GM23338 (cell line): Measurements from ENCODE around the gene TAF4B. TPM values are rescaled to one million over a fixed set of nuclear protein-coding genes. Genes with fewer than 3 reads are reported as not detected.

Experiments
- ATAC-seq: fragments of 200-7000 bp; cut with Tn5 transposase; 3 replicates; pipeline ENCODE4 v1.9.1; 2020
- DNase-seq: peaks from one replicate; pipeline ENCODE4 v3.0.0-alpha.2; 2015; ENCODE audit warnings: low spot score
- H2AFZ ChIP-seq: fragments of 200-600 bp; sonication (generic); 2 replicates; pipeline ENCODE4 v1.8.0; 2016; ENCODE audit warnings: antibody characterized with exemption, mild to moderate bottlenecking, moderate library complexity
- H3F3A ChIP-seq: fragments of 200-600 bp; sonication (generic); replicated peaks from 2 replicates; pipeline ENCODE4 v1.8.0; 2017; ENCODE audit warnings: antibody characterized with exemption, mixed run types, low read depth
- H3K27ac ChIP-seq: fragments of 200-600 bp; sonication (generic); 2 replicates; pipeline ENCODE4 v1.6.1; 2016; ENCODE audit warnings: low read depth
- H3K27me3 ChIP-seq: fragments of 200-600 bp; sonication (generic); 2 replicates; pipeline ENCODE4 v1.8.0; 2016; ENCODE audit warnings: mild to moderate bottlenecking, mixed run types, moderate library complexity; ENCODE audit not compliant: insufficient read depth
- H3K36me3 ChIP-seq: fragments of 200-600 bp; sonication (generic); 2 replicates; pipeline ENCODE4 v1.8.0; 2016; ENCODE audit warnings: mild to moderate bottlenecking; ENCODE audit not compliant: insufficient read depth
- H3K4me1 ChIP-seq: fragments of 200-600 bp; sonication (generic); 2 replicates; pipeline ENCODE4 v1.8.0; 2016; ENCODE audit warnings: mild to moderate bottlenecking, moderate library complexity; ENCODE audit not compliant: insufficient read depth
- H3K4me2 ChIP-seq: fragments of 200-600 bp; sonication (generic); 2 replicates; pipeline ENCODE4 v1.7.1; 2017; ENCODE audit warnings: mixed run types
- H3K4me3 ChIP-seq: fragments of 200-600 bp; sonication (generic); 2 replicates; pipeline ENCODE4 v1.6.1; 2016; ENCODE audit warnings: mixed run types
- H3K79me2 ChIP-seq: fragments of 200-600 bp; sonication (generic); replicated peaks from 2 replicates; pipeline ENCODE4 v1.8.0; 2017; ENCODE audit warnings: mild to moderate bottlenecking; ENCODE audit not compliant: insufficient read depth
- H3K9me2 ChIP-seq: fragments of 200-600 bp; sonication (generic); 2 replicates; pipeline ENCODE4 v1.8.0; 2017; ENCODE audit not compliant: insufficient read depth
- H4K20me1 ChIP-seq: fragments of 200-600 bp; sonication (generic); replicated peaks from 2 replicates; pipeline ENCODE4 v1.8.0; 2017; ENCODE audit warnings: mild to moderate bottlenecking; ENCODE audit not compliant: insufficient read depth
- H3K27ac Mint-ChIP-seq: 2 replicates; pipeline ENCODE4 v1.8.0; 2020; ENCODE audit warnings: inconsistent platforms, mild to moderate bottlenecking, moderate library complexity, mixed read lengths
- H3K27me3 Mint-ChIP-seq: 3 replicates; pipeline ENCODE4 v1.8.0; 2022; ENCODE audit warnings: low read depth, mild to moderate bottlenecking, moderate library complexity, mixed read lengths, inconsistent platforms; ENCODE audit not compliant: insufficient read depth, poor library complexity
- H3K36me3 Mint-ChIP-seq: 3 replicates; pipeline ENCODE4 v1.8.0; 2021; ENCODE audit warnings: low read depth, mild to moderate bottlenecking, inconsistent platforms, moderate library complexity, mixed read lengths
- H3K4me1 Mint-ChIP-seq: 3 replicates; pipeline ENCODE4 v1.8.0; 2020; ENCODE audit warnings: mild to moderate bottlenecking, inconsistent platforms, mixed read lengths
- H3K4me3 Mint-ChIP-seq: 3 replicates; pipeline ENCODE4 v1.8.0; 2021; ENCODE audit warnings: moderate library complexity, mild to moderate bottlenecking, inconsistent platforms, mixed read lengths
- H3K9me3 Mint-ChIP-seq: 3 replicates; pipeline ENCODE4 v1.8.0; 2020; ENCODE audit warnings: moderate library complexity, mild to moderate bottlenecking, inconsistent platforms, mixed read lengths
- CREB1 ChIP-seq: fragments of 250-450 bp; sonication (Bioruptor Pico); IDR thresholded peaks from 2 replicates; pipeline ENCODE4 v1.5.0; 2020; ENCODE audit warnings: low read depth, mild to moderate bottlenecking, moderate library complexity
- JUNB ChIP-seq: IDR thresholded peaks from one replicate; pipeline ENCODE4 v1.6.1; 2016; ENCODE audit warnings: antibody characterized with exemption; ENCODE audit not compliant: unreplicated experiment
- NANOG ChIP-seq: IDR thresholded peaks from 2 replicates; pipeline ENCODE4 v1.6.1; 2016; ENCODE audit warnings: antibody characterized with exemption, borderline replicate concordance
- ZNF114 ChIP-seq: fragments of 250-450 bp; sonication (Bioruptor Pico); IDR thresholded peaks from 2 replicates; pipeline ENCODE4 v1.5.0; 2020; ENCODE audit warnings: mild to moderate bottlenecking, moderate library complexity
- ZNF331 ChIP-seq: fragments of 250-450 bp; sonication (Bioruptor Pico); IDR thresholded peaks from 2 replicates; pipeline ENCODE4 v1.5.0; 2020; ENCODE audit warnings: low read depth, mild to moderate bottlenecking, moderate library complexity
- polyA plus RNA-seq: library from polyadenylated mRNA; unstranded; fragments of >200 nt; fragmentation: Nextera tagmentation; extraction: Ambion mirVana; gene quantifications from 2 replicates; pipeline ENCODE4 v1.2.1, GENCODE V29; 2016
- total RNA-seq: library from RNA; depleted of rRNA; stranded (reverse); fragments of >200 nt; shearing (Covaris generic); gene quantifications from 2 replicates; pipeline ENCODE4 v1.2.3, GENCODE V29; 2014
- TF ChIP-seq, protein P1 (sequence below): IDR thresholded peaks from 2 replicates; pipeline ENCODE4 v1.6.1; 2016; ENCODE audit warnings: antibody characterized with exemption
- TF ChIP-seq, protein P2 (sequence below): fragments of 250-450 bp; sonication (Bioruptor Pico); IDR thresholded peaks from 2 replicates; pipeline ENCODE4 v1.5.0; 2020; ENCODE audit warnings: mild to moderate bottlenecking, moderate library complexity
- TF ChIP-seq, protein P3 (sequence below), 2 experiments: fragments of 200-600 bp in 1 of 2; sonication (generic) in 1 of 2; conservative IDR thresholded peaks; 2 replicates each; pipeline versions ENCODE4 v1.5.1 to v1.6.1; 2016 to 2017; ENCODE audit warnings: antibody characterized with exemption in 2 of 2, low read depth in 2 of 2, mild to moderate bottlenecking in 2 of 2, moderate library complexity in 1 of 2

TAF4B gene
- total and polyA plus RNA-seq, 2 experiments from 2014 or later = 9.4 to 27.3 TPM

DNA sequence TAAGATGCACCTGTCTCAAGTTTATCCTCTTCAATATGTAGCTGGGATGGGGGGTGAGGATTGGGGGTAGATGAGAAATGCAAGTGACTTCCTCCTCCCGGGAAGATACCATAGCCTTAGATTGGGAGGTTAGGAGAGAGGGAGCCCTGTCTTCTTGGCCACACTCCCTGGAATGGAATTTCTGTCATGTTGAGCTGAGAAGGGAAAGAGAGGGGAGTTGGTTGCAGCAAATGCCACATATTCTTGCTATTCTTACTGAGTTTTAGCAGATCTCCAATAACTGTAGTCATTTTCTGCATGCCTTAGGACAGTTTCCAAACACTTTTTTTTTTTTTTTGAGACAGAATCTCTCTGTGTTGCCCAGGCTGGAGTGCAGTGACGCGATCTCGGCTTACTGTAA, 35.9 kb downstream of the TAF4B start:
- DNase-seq (peak; percentile 28), ATAC-seq (peak; percentile 32; the same call in 2 of the 3 replicates)
- no peak overlapping the region for H2AFZ ChIP-seq
- Mint-ChIP-seq H3K4me3 (no peak overlapping the region), H3K4me1 (peaks cover 20% of the 10 kb centered on the region), H3K27ac (no peak overlapping the region), H3K27me3 (peaks cover 2% of the 10 kb centered on the region), H3K9me3 (peaks cover 7% of the 10 kb centered on the region), H3K36me3 (peaks cover 9% of the 10 kb centered on the region)
- no peak for TF ChIP-seq ZNF331 (CRISPR knock-in tag)
- no peak for TF ChIP-seq JUNB
- TF ChIP-seq, protein P1, sequence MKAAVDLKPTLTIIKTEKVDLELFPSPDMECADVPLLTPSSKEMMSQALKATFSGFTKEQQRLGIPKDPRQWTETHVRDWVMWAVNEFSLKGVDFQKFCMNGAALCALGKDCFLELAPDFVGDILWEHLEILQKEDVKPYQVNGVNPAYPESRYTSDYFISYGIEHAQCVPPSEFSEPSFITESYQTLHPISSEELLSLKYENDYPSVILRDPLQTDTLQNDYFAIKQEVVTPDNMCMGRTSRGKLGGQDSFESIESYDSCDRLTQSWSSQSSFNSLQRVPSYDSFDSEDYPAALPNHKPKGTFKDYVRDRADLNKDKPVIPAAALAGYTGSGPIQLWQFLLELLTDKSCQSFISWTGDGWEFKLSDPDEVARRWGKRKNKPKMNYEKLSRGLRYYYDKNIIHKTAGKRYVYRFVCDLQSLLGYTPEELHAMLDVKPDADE = no peak
- no peak for TF ChIP-seq NANOG
- TF ChIP-seq CREB1 (CRISPR knock-in tag) = no peak
- TF ChIP-seq, protein P2, sequence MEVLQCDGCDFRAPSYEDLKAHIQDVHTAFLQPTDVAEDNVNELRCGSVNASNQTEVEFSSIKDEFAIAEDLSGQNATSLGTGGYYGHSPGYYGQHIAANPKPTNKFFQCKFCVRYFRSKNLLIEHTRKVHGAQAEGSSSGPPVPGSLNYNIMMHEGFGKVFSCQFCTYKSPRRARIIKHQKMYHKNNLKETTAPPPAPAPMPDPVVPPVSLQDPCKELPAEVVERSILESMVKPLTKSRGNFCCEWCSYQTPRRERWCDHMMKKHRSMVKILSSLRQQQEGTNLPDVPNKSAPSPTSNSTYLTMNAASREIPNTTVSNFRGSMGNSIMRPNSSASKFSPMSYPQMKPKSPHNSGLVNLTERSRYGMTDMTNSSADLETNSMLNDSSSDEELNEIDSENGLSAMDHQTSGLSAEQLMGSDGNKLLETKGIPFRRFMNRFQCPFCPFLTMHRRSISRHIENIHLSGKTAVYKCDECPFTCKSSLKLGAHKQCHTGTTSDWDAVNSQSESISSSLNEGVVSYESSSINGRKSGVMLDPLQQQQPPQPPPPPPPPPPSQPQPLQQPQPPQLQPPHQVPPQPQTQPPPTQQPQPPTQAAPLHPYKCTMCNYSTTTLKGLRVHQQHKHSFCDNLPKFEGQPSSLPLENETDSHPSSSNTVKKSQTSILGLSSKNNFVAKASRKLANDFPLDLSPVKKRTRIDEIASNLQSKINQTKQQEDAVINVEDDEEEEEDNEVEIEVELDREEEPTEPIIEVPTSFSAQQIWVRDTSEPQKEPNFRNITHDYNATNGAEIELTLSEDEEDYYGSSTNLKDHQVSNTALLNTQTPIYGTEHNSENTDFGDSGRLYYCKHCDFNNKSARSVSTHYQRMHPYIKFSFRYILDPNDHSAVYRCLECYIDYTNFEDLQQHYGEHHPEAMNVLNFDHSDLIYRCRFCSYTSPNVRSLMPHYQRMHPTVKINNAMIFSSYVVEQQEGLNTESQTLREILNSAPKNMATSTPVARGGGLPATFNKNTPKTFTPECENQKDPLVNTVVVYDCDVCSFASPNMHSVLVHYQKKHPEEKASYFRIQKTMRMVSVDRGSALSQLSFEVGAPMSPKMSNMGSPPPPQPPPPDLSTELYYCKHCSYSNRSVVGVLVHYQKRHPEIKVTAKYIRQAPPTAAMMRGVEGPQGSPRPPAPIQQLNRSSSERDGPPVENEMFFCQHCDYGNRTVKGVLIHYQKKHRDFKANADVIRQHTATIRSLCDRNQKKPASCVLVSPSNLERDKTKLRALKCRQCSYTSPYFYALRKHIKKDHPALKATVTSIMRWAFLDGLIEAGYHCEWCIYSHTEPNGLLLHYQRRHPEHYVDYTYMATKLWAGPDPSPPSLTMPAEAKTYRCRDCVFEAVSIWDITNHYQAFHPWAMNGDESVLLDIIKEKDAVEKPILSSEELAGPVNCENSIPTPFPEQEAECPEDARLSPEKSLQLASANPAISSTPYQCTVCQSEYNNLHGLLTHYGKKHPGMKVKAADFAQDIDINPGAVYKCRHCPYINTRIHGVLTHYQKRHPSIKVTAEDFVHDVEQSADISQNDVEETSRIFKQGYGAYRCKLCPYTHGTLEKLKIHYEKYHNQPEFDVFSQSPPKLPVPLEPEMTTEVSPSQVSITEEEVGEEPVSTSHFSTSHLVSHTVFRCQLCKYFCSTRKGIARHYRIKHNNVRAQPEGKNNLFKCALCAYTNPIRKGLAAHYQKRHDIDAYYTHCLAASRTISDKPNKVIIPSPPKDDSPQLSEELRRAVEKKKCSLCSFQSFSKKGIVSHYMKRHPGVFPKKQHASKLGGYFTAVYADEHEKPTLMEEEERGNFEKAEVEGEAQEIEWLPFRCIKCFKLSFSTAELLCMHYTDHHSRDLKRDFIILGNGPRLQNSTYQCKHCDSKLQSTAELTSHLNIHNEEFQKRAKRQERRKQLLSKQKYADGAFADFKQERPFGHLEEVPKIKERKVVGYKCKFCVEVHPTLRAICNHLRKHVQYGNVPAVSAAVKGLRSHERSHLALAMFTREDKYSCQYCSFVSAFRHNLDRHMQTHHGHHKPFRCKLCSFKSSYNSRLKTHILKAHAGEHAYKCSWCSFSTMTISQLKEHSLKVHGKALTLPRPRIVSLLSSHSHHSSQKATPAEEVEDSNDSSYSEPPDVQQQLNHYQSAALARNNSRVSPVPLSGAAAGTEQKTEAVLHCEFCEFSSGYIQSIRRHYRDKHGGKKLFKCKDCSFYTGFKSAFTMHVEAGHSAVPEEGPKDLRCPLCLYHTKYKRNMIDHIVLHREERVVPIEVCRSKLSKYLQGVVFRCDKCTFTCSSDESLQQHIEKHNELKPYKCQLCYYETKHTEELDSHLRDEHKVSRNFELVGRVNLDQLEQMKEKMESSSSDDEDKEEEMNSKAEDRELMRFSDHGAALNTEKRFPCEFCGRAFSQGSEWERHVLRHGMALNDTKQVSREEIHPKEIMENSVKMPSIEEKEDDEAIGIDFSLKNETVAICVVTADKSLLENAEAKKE (CRISPR knock-in tag) = no peak
- TF ChIP-seq ZNF114 (CRISPR knock-in tag) = no peak
- TF ChIP-seq, protein P3, sequence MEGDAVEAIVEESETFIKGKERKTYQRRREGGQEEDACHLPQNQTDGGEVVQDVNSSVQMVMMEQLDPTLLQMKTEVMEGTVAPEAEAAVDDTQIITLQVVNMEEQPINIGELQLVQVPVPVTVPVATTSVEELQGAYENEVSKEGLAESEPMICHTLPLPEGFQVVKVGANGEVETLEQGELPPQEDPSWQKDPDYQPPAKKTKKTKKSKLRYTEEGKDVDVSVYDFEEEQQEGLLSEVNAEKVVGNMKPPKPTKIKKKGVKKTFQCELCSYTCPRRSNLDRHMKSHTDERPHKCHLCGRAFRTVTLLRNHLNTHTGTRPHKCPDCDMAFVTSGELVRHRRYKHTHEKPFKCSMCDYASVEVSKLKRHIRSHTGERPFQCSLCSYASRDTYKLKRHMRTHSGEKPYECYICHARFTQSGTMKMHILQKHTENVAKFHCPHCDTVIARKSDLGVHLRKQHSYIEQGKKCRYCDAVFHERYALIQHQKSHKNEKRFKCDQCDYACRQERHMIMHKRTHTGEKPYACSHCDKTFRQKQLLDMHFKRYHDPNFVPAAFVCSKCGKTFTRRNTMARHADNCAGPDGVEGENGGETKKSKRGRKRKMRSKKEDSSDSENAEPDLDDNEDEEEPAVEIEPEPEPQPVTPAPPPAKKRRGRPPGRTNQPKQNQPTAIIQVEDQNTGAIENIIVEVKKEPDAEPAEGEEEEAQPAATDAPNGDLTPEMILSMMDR (conservative IDR thresholded peaks at IDR 0.05; ENCODE audit: low read depth in 2 of 2) = no peak
- H3F3A ChIP-seq = no peaks in the 10 kb centered on the region
- no peak overlapping the region for H3K4me3 ChIP-seq
- no peaks in the 10 kb centered on the region for H3K36me3 ChIP-seq
- H3K79me2 ChIP-seq = peaks cover 90% of the 10 kb centered on the region
- H3K27me3 ChIP-seq = no peaks in the 10 kb centered on the region
- no peak overlapping the region for H3K4me2 ChIP-seq
- H4K20me1 ChIP-seq = peaks cover 14% of the 10 kb centered on the region
- no peak overlapping the region for H3K27ac ChIP-seq
- H3K4me1 ChIP-seq = no peaks in the 10 kb centered on the region
- H3K9me2 ChIP-seq = no peaks in the 10 kb centered on the region
